Gastroesophageal sphincter (tissue), 4 donors: ENCODE measurements around the gene THOC6. TPM values are rescaled to one million over a fixed set of nuclear protein-coding genes. Genes with fewer than 3 reads are reported as not detected.
A peak's percentile ranks its signal among the peaks of the same experiment; 100 is the strongest.
"Not testable (repeated sequence)": the region's sequence is repeated elsewhere in the genome, so short reads cannot be mapped to it uniquely, and the experiment has no call there.

Experiments used
- ATAC-seq: fragments of 150-250 bp; one replicate; pipeline ENCODE4 v1.9.1; 2016; ENCODE audit warnings: mild to moderate bottlenecking, moderate library complexity
- H3K27ac ChIP-seq, 4 donors: fragments of 200-600 bp; sonication (generic) in 3 of 4; 1 replicate in 3 of 4; 2 replicates in 1 of 4; pipeline ENCODE4 v1.5.1; 2016 to 2019
- H3K27me3 ChIP-seq: fragments of 200-600 bp; sonication (generic); one replicate; pipeline ENCODE4 v1.5.1; 2019
- H3K36me3 ChIP-seq, 2 donors: fragments of 200-600 bp; sonication (generic); one replicate each; pipeline ENCODE4 v1.5.1; 2019; ENCODE audit warnings: control low read depth in 1 of 2
- H3K4me1 ChIP-seq, 3 donors: fragments of 200-600 bp; sonication (generic); 1 replicate in 2 of 3; 2 replicates in 1 of 3; pipeline ENCODE4 v1.5.1; 2016 to 2019; ENCODE audit warnings: control low read depth in 2 of 3
- H3K4me3 ChIP-seq, 2 donors: fragments of 200-600 bp; sonication (generic); one replicate each; pipeline ENCODE4 v1.5.1; 2019; ENCODE audit warnings: mild to moderate bottlenecking in 1 of 2, moderate library complexity in 1 of 2
- H3K9me3 ChIP-seq, 3 donors: fragments of 200-600 bp; sonication (generic); one replicate each; pipeline ENCODE4 v1.5.1; 2017 to 2019; ENCODE audit warnings: control low read depth in 2 of 3
- EP300 ChIP-seq: sonication (generic); formaldehyde crosslinking; IDR thresholded peaks from one replicate; pipeline ENCODE4 v1.6.1; 2017; ENCODE audit warnings: antibody characterized with exemption, mild to moderate bottlenecking
- POLR2A ChIP-seq, 2 donors: fragments of 450-650 bp; IDR thresholded peaks; one replicate each; pipeline ENCODE4 v1.6.1; 2017; ENCODE audit warnings: antibody characterized with exemption in 2 of 2, mild to moderate bottlenecking in 2 of 2, moderate library complexity in 1 of 2
- POLR2AphosphoS5 ChIP-seq: sonication (generic); formaldehyde crosslinking; IDR thresholded peaks from one replicate; pipeline ENCODE4 v1.6.1; 2017; ENCODE audit warnings: antibody characterized with exemption
- WGBS, 2 donors: methylation state at CpG; one replicate each; pipeline ENCODE4 v1.1.5; 2018; ENCODE audit warnings: low coverage in 1 of 2; 5-methylcytosine and 5-hydroxymethylcytosine counted together
- total RNA-seq, 4 donors: library from RNA; depleted of rRNA; stranded (reverse); fragments of >200 nt; gene quantifications; one replicate each; pipeline ENCODE4 v1.1.0, GENCODE V29; 2016
- TF ChIP-seq, protein P1 (sequence below), 4 experiments: fragments of 200-600 bp in 2 of 4; fragments of 450-650 bp in 2 of 4; sonication (generic) in 1 of 4; IDR thresholded peaks; one replicate each; pipeline ENCODE4 v1.5.1; 2017 to 2019; ENCODE audit warnings: antibody characterized with exemption in 4 of 4, mild to moderate bottlenecking in 2 of 4, moderate library complexity in 2 of 4

THOC6 gene
- total RNA-seq, 4 donors from 2014 or later, result 17.6 to 28.2 (median 25.0) TPM

DNA sequence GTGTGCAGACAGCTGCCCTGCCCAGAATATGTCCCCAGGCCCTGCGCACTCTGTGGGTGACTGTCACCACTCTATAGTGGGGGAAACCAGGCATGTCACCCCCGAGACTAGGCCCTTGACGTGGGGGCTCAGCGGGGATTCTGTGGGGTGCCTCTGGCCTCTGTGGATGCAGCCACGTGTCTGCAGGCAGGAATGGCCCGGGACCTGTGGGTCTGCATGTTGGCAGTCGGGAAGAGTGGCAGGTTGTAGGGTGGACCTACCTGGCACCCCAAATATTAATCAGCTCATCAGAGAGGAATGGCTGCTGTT lies 42.6 kb downstream of the THOC6 start:
- ATAC-seq, result no peak
- peak overlapping the region in 3 of 4 donors; percentile 55 to 64 (median 62) for H3K27ac ChIP-seq
- H3K4me3 ChIP-seq, result peak overlapping the region in 1 of 2 donors; percentile 43
- H3K27me3 ChIP-seq, result peaks cover 7% of the 10 kb centered on the region
- TF ChIP-seq, protein P1, sequence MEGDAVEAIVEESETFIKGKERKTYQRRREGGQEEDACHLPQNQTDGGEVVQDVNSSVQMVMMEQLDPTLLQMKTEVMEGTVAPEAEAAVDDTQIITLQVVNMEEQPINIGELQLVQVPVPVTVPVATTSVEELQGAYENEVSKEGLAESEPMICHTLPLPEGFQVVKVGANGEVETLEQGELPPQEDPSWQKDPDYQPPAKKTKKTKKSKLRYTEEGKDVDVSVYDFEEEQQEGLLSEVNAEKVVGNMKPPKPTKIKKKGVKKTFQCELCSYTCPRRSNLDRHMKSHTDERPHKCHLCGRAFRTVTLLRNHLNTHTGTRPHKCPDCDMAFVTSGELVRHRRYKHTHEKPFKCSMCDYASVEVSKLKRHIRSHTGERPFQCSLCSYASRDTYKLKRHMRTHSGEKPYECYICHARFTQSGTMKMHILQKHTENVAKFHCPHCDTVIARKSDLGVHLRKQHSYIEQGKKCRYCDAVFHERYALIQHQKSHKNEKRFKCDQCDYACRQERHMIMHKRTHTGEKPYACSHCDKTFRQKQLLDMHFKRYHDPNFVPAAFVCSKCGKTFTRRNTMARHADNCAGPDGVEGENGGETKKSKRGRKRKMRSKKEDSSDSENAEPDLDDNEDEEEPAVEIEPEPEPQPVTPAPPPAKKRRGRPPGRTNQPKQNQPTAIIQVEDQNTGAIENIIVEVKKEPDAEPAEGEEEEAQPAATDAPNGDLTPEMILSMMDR (IDR thresholded peaks at IDR 0.05), result no peak
- TF ChIP-seq POLR2A (IDR thresholded peaks at IDR 0.05) (no peak), EP300 (no peak), POLR2AphosphoS5 (no peak)
- H3K36me3 ChIP-seq, result no peaks in the 10 kb centered on the region
- H3K9me3 ChIP-seq, result no peaks in the 10 kb centered on the region
- WGBS, 2 donors, result no CpG with 5 or more reads among the region's 7 CpGs
- H3K4me1 ChIP-seq, result peaks cover 0 to 23% (median 0%) of the 10 kb centered on the region in 3 donors

DNA sequence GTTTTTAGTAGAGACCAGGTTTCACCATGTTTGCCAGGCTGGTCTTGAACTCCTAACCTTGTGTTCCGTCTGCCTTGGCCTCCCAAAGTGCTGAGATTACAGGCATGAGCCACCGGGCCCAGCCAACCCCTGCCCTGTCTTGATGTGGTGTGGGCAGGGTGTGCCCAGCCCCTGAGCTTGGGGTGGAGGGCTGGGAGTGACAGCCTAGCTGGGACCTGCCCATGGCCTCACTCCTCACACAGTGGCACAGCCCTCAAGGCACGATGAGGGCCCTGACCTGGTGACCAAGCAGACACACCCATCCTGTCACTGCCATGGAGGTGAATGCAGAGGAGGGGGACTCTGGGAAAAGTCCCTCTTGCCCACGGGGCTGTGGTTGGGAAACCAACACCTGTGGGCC lies 44.7 kb downstream of the THOC6 start:
- no peak for TF ChIP-seq POLR2AphosphoS5
- no peak for TF ChIP-seq POLR2A (IDR thresholded peaks at IDR 0.05)
- no peak for TF ChIP-seq EP300
- TF ChIP-seq, protein P1 (IDR thresholded peaks at IDR 0.05), result no peak
- Histone ChIP-seq H3K4me1 (peaks cover 0 to 23% (median 0%) of the 10 kb centered on the region in 3 donors), H3K27ac (no peak overlapping the region), H3K4me3 (no peak overlapping the region), H3K27me3 (peaks cover 9% of the 10 kb centered on the region), H3K9me3 (no peaks in the 10 kb centered on the region), H3K36me3 (no peaks in the 10 kb centered on the region)
- 40% methylated on average over 1 of the region's 4 CpGs; no CpG with 5 or more reads in 1 of the 2 donors for WGBS, 2 donors
- no peak for ATAC-seq

GRCh38 chr16:3069146-3069545 lies 45.3 kb downstream of the THOC6 start:
- Histone ChIP-seq H3K4me1 (peaks cover 0 to 23% (median 0%) of the 10 kb centered on the region in 3 donors), H3K27me3 (peaks cover 15% of the 10 kb centered on the region)
- H3K4me3 ChIP-seq, H3K9me3 ChIP-seq, H3K36me3 ChIP-seq, H3K27ac ChIP-seq, ATAC-seq: not testable (repeated sequence)
- 50 to 81% methylated on average over 1 to 5 of the region's 11 CpGs for WGBS, 2 donors

GRCh38 chr16:3070608-3071111 lies 46.8 kb downstream of the THOC6 start:
- TF ChIP-seq, protein P1 (IDR thresholded peaks at IDR 0.05), result no peak
- no peak for TF ChIP-seq EP300
- TF ChIP-seq POLR2A (IDR thresholded peaks at IDR 0.05), result no peak
- TF ChIP-seq POLR2AphosphoS5, result no peak
- 93% methylated on average over 4 of the region's 9 CpGs; no CpG with 5 or more reads in 1 of the 2 donors for WGBS, 2 donors
- no peaks in the 10 kb centered on the region for H3K9me3 ChIP-seq
- H3K27me3 ChIP-seq, result peaks cover 9% of the 10 kb centered on the region
- peaks cover 0 to 10% (median 0%) of the 10 kb centered on the region in 3 donors for H3K4me1 ChIP-seq
- no peak for ATAC-seq
- H3K36me3 ChIP-seq, result no peaks in the 10 kb centered on the region
- H3K27ac ChIP-seq, result no peak overlapping the region
- no peak overlapping the region for H3K4me3 ChIP-seq

DNA sequence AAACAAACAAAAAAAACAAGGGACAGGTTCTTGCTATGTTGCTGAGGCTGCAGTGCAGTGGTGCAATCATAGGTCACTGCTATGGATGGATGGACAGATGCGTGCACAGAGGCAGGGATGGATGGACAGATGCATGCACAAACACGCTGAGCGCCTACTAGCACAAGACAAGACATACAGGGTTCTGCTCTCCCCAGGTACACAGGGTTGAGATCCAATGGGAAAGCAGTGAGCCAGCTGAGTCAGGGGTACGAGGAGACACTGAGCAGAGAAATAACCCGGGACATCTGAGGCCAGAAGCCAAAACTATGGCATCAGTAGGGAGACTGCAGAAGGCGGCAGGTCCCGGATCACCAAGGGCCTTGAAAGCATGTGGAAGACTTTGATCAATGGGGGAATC lies 47.8 kb downstream of the THOC6 start:
- Histone ChIP-seq H3K36me3 (no peaks in the 10 kb centered on the region), H3K4me1 (no peaks in the 10 kb centered on the region), H3K27me3 (peaks cover 9% of the 10 kb centered on the region), H3K4me3 (no peak overlapping the region), H3K9me3 (no peaks in the 10 kb centered on the region), H3K27ac (no peak overlapping the region)
- TF ChIP-seq EP300 (no peak), POLR2AphosphoS5 (no peak)
- TF ChIP-seq, protein P1 (IDR thresholded peaks at IDR 0.05), result no peak
- 68 to 92% methylated on average over 6 to 7 of the region's 7 CpGs for WGBS, 2 donors
- no peak for ATAC-seq

- H3K27ac ChIP-seq, H3K4me3 ChIP-seq, H3K27me3 ChIP-seq, H3K9me3 ChIP-seq, H3K36me3 ChIP-seq, ATAC-seq, H3K4me1 ChIP-seq: not testable (repeated sequence)
- WGBS, 2 donors, result no CpG with 5 or more reads among the region's 4 CpGs
Observed at GRCh38 chr16:3072148-3072547, 48.3 kb downstream of the THOC6 start.

DNA sequence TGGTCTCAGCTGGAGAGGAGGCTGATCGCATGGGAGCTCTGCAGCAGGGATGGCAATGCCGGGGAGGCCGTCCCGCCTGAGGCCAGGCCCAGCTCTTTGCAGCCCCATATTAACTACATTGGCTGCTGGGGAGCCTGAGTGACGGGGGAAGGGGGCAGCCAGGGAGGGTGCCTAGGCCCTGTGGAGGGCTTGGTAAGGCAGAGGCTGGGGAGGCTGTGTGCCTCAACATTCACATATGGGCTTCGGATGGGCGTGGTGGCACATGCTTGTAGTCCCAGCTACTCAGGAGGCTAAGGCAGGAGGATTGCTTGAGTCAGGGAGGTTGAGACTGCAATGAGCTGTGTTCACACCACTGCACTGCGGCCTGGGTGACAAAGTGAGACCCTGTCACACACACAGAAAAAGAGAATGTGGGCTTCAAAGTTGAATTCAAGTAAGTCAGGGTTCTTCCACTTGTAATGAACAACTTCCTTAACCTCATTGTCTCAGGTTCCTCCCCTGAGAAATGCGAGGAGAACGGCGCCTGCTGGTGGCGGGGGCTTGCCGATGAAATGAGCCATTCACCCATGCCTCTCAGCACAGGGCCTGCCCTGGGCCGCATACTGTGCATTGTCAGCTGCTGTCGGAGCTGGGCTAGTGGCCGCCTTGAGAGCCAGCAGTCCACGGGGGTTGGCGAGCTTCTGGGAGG lies 48.9 kb downstream of the THOC6 start:
- not testable (repeated sequence) for H3K4me3 ChIP-seq, H3K27me3 ChIP-seq, H3K9me3 ChIP-seq, H3K27ac ChIP-seq, H3K36me3 ChIP-seq, ATAC-seq, H3K4me1 ChIP-seq
- 60% methylated on average over 2 of the region's 18 CpGs; no CpG with 5 or more reads in 1 of the 2 donors for WGBS, 2 donors
